Measurements from ENCODE around the gene OLFM1.
"Not testable (repeated sequence)": the region's sequence is repeated elsewhere in the genome, so short reads cannot be mapped to it uniquely, and the experiment has no call there.

OLFM1 gene

DNA sequence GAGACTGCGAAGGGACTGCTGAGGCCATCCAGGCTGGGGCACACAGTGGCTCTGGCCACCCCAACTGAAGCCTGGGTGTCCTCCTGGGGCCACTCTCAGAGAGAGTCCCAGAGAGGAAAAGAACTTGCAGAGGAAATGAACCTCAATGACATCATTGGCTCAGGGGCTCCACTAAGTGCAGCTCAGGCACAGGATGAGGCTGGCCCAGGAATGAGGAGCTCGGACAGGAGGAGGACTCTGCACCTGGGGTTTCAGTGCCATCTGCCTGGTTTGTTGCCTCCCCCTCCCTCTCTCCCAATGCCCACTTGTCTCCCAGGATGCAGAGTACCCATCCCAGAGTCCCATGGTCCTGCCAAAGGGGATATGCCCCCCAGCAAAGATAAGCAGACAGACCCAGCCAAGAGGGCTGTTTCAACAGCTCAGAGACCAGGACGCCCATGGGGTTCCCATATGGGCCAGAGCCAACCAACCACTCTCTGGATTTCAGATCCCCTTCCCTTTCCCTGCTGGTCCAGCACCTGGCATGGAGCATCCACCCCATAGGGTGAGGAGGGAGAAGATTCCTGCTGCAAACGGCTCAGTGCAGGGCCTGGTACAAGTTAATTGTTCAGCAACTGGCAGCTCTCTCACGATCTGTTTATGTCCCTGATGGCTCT is 26.9 kb upstream of the OLFM1 start:
- no peak for DNase-seq (ENCODE audit: low read depth)

DNA sequence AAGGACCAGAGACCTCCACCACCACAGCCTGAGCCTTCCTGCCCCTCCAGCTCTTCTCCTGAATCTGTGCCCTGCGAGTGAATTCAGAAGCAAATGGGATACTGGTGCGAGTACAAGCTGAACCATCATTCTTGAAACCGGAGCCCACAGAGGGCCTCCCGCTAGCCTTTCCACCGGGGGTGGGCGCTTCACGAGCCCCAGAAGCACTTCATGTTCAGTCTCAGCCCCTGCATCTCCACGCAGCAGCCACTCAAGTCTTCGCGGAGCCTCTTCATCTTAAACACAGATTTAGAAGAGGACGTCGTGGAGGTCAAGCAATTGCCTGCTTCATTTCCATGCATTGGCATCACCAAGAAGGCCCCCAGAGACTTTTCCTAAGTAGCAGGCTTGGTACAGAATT is 26.0 kb upstream of the OLFM1 start:
- DNase-seq (ENCODE audit: low read depth): no peak

DNA sequence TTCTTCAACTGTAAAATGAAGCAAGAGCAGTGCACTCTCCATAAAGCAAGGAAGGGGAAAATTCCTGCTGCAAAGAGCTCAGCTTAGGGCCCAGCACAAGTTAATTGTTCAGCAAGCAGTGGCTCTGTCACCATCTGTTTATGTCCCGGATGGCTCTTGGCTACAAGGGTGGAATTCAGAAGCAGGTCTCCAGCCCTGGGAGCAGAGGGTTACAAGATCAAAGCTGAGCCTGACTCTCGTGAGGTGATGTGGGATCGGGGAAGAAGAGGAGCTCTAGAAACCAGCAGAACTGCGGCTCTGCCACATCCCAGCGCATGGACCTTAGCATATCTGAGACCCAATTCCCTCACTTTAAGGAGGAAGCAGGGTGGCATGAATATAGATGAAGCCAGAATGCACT is 25.2 kb upstream of the OLFM1 start:
- no peak for DNase-seq (ENCODE audit: low read depth)

DNA sequence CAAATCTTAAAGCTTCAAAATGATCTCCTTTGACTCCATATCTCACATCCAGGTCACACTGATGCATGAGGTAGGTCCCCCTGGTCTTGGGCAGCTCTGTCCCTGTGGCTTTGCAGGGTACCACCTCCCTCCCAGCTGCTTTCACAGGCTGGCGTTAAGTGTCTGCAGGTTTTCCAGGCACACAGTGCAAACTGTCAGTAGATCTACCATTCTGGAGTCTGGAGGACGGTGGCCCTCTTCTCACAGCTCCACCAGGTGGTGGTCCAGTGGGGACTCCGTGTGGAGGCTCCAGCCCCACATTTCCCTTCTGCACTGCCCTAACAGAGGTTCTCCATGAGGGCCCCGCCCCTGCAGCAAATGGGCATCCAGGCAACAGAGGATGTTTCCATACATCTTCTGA is 24.0 kb upstream of the OLFM1 start:
- not testable (repeated sequence) for DNase-seq (ENCODE audit: low read depth)

DNA sequence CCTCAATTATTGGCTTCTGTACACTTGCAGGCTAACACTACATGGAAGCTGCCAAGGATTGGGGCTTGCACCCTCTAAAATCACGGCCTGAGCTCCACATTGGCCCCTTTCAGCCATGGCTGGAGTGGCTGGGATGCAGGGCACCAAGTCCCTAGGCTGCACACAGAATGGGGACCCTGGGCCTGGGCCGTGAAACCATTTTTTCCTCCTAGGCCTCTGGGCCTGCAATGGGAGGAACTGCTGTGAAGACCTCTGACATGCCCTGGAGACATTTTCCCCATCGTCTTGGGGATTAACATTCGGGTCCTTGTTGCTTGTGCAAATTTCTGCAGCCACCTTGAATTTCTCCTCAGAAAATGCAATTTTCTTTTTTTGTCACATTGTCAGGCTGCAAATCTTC is 23.6 kb upstream of the OLFM1 start:
- not testable (repeated sequence) for DNase-seq (ENCODE audit: low read depth)

DNA sequence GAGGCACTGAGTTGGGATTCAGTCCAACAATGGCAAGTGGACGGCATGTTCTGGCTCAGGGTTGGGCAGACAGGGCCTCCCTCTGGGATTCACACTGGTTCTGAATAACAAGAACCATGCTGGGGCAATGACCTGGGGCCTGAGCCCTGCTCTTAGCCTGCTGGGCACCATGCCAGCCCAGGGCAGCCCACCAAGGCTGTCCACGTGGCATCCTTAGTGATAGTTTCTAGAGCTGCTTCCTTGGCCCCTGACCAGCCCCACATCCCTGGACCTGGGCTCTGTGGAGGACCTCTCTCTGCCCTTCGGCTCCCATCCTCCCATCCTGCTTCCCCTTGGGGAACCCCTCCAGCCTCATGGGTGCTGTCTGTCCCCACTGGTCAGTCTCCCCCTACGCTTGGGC is 22.3 kb upstream of the OLFM1 start:
- no peak for DNase-seq (ENCODE audit: low read depth)

DNA sequence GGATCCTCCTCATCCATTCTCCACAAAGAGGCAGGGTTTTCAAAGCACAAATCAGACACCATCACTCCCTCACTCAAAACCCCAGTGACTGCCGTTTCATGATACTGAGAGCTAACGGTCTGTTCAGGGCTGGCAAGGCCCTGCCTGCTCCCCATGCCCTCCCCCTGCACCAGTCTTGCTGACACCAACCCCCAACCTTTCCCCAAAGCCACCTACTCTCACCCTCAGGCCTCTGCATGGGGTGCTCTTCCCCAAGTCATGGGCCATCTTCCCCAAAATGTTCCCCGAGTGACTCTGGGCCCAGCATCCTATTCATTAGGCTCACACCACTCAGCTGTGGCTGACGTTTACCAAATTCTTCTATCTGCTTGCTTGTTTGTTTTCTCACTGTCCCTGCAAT is 21.7 kb upstream of the OLFM1 start:
- no peak for DNase-seq (ENCODE audit: low read depth)

DNA sequence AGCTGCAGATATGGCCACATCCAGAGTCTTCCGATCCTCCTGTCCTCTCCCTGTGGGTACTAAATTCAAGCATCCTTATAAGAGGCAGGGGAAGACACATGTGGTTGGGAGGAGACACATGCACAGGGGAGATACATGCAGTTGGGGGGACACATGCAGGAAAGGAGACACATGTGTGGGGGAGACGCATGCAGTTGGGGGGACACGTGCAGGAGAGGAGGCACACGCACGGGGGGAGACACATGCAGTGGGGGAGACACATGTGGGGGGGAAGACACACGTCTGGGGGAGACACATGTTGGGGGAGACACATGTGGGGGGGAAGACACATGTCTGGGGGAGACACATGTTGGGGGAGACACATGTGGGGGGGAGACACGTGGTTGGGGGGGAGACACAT is 21.2 kb upstream of the OLFM1 start:
- DNase-seq (ENCODE audit: low read depth): no peak

DNA sequence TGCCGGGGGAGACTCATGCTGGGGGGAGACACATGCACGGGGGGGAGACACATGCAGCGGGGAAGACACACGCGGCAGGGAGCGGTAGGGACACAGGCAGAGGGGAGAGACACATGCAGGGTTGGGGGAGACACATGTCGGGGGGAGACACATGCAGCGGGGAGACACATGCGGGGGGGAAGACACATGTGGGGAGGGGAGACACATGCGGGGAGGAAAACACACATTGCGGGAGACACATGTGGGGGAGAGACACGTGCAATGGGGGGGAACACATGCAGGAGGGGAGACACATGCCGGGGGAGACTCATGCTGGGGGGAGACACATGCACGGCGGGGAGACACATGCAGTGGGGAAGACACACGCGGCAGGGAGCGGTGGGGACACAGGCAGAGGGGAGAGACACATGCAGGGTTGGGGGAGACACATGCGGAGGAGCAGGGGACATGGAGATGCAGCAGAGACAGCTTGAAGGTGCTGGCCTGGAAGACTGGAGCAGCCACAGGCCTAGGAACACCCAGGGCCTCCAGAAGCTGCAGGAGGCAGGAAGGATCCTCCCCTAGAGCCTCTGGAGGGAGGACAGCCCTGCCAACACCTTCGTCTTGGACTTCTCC is 20.3 kb upstream of the OLFM1 start:
- no peak for DNase-seq (ENCODE audit: low read depth)

DNA sequence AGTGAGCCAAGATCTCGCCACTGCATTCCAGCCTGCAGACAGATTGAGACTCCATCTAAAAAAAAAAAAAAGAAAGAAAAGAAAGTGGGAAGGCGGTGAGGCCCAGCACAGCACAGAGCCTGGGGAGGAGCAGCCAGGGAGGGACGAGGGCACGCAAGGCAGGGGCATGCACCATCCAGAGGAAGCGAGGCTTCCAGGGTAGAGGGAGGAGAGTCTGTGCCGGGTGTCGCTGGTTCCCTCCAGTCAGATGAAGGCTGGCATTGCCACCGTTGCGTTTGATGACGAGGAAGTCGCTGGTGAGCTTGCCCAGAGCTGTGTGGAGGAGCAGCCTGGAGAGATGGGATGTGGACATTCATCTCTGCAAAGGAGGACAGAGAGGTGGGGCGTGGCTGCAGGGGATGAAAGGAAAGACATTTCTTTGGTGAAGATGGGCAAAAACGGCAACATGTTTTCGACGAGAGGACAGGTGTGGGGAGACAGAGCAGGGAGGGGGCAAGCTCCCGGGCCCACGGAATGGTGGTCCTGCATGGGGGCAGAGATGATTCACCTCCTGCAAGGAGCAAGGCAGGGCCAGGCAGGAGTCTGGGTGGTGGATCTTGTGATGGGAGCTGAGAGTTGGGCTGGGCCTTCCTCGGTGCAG is 18.6 kb upstream of the OLFM1 start:
- no peak for DNase-seq (ENCODE audit: low read depth)

DNA sequence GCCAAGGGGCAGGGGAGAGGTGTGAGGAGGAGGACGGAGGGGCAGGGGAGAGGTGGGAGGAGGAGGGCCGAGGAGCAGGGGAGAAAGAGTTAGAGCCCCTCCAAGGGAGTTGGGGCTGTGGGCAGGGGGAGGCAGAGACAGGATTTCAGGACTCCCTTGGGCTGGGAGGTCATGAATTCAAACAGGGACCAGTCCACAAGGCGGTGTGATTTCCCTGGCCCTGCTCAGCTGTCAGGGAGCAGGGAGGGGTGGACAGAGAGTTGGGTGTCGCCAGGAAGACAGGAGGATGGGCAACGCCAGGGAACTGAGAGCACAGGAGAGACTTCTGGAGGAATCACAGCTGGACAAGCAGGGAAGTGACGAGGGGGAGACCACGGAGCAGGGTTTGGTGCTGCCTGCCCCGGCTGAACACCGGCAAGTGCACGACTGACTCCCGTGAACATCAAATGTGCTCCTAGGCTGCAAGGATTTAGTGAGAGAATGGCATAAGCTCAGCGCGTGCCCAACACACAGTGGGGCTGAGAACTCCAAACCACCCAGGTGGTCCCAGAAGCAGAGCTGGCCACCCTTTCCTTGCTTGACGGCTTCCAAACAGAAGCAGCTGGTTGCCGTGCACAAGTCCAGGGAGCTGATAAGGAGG is 17.8 kb upstream of the OLFM1 start:
- no peak for DNase-seq (ENCODE audit: low read depth)

DNA sequence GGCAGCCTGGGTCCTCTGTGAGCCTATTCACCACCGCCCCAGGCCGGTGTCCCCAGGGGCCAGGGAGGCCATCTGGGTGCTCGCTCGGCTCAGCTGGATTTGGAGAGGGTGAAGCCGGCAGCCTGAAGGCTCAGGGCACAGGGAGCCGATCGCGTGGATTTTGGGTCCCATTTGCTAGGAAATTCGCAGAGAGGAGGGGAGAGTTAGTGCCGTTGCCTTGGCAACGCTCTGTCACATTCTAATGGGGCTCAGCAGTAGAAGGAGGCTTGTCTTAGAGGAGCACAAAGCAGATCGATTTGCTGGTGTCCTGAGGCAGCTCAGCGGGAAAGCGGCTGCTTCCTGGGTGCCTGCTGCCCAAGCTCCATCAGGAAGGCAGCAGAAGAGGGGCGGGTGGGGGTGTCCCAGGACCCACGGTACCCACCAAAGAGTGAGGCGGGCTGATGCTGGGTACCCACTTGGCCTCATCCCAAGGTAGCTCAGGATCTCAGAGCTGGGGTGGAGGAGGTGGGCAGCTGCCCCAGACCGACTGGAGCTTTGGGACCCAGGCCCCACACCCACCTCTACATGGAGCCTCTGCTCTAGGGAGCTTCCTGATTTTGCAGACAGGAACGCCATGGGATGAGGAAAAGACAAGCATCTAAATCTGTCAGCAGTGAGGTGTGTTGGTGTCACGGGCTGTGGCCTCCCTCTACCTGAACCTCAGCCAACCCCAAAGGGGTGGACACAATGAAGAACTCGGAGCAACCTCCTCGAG is 17.1 kb upstream of the OLFM1 start:
- no peak for DNase-seq (ENCODE audit: low read depth)

DNA sequence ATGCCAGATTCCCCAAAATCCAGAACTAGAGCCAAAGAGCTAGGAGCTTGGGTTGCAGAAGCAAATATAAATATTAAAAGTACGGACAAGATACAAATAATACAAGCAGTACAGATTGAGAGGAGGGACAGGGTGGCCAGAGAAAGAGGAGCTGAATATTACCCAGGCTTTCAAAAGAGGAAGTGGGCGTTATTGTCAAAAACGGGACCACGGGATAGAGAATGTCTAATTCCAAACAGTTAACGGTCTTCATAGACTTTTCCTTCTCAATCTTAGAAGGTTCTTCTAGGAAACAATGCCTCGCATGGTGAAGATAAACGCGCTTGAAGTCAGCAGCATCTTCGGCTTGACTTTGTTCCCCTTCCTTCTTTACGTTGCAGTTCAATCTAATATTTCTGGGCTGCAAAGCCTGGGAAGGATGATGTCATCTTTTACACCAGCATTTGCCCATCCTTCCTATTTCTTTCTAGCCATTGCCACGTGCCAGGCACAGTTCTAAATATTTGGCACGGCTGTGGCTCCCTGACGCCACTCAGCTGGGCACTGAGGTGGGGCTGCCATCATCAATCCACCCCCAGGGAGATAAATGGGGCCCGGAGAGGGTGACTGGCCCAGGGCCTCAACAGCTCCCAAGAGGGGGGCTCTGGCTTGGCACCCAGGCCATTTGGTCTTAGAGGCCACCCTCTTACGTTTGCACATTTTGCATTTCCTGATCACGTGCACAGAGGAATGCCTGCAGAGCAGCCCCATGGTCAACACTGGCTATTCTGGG is 16.3 kb upstream of the OLFM1 start:
- DNase-seq (ENCODE audit: low read depth): no peak

DNA sequence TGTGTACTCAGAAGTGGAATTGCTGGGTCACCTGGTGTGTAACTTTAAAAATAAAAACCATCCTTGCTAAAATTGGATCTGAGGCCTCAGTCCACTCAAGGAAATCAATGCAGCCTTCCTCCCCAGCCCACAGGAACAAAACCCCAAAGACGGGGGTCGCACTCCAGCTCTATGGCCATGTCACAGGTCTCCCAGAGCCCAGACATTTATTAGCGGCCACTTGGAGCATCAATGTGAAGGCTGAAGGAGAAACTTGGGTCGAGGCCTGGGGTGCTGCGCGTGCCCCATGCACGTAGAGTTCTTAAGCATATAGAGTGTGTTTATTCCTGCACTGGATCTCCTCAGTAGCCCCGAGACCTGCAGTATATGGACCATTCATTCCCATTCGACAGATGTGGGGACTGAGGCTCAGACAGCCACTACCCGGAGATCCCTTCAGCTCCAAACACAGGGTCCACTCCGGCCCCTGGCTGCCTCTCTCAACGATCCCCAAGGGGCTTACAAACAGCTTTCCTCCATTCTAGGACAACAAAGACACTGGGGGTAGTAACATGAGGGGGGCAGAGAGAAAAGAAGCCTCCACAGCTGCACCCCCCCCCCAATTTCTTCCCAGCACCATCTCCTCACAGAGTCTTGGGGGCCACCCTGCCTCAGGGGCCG is 14.3 kb upstream of the OLFM1 start:
- DNase-seq (ENCODE audit: low read depth): no peak

DNA sequence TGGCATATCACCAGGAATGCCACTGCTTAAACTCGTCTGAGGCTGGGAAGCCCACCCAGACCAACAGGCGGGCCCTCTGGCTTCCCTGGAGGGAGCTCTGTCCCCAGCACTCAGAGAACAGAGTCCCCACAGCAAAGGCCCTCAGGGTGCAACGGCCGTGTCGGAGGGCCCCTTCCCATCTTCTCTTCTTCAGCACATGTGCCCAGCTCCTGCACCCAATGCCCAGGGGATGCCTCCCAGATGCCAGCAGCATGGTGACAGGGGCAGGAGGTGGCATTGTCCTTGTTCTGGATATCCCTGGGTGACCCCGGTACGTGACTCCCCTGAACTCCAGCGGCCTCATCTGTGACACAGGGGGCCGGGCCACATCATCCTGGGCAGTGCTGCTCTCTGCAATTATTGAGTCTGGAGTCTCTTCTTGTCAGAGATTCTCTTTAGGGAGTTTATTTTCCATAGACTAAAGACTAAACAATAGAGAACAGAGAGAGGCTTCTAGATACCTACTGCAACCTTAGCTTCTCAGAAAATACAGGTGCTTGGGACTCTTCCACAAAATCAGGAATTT is 13.6 kb upstream of the OLFM1 start:
- DNase-seq (ENCODE audit: low read depth): no peak

DNA sequence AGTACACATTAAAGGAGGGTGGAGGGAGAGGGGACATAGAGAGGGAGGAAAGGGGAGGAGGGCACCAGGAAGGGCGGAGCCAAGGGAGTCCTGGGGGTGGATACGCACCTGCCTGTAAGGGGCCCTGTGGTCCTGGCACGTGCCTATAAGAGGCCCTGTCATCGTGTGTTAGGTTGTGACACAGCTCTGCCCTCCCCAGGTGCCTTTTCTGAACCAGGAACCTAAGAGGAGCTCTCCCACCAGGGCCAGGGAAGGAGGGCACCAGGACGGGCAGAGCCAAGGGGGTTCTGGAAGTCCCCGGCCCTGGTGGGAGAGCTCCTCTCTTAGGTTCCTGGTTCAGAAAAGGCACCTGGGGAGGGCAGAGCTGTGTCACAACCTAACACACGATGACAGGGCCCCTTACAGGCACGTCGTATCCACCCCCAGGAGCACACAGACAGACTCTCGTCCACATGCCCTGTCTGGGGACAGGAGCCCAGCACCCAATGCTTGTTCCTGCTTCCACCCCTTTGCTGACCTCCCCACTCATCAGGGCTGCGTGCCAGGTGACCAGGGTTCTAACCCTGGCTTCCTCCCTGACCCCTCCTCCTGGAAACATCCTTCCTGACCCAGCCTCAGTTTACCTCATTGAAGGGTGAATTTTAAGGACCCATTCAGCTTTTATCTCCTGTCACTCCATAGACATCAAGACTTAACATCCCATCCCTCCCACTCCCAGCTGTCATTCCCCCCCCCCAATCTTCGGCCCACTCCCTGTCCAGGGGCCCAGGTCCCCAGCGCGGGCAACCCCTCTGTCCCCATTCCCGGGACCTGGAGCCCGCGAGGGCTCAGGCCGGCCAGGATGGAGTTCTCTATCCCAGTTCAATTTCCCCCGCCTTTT is 12.9 kb upstream of the OLFM1 start:
- DNase-seq (ENCODE audit: low read depth): no peak

DNA sequence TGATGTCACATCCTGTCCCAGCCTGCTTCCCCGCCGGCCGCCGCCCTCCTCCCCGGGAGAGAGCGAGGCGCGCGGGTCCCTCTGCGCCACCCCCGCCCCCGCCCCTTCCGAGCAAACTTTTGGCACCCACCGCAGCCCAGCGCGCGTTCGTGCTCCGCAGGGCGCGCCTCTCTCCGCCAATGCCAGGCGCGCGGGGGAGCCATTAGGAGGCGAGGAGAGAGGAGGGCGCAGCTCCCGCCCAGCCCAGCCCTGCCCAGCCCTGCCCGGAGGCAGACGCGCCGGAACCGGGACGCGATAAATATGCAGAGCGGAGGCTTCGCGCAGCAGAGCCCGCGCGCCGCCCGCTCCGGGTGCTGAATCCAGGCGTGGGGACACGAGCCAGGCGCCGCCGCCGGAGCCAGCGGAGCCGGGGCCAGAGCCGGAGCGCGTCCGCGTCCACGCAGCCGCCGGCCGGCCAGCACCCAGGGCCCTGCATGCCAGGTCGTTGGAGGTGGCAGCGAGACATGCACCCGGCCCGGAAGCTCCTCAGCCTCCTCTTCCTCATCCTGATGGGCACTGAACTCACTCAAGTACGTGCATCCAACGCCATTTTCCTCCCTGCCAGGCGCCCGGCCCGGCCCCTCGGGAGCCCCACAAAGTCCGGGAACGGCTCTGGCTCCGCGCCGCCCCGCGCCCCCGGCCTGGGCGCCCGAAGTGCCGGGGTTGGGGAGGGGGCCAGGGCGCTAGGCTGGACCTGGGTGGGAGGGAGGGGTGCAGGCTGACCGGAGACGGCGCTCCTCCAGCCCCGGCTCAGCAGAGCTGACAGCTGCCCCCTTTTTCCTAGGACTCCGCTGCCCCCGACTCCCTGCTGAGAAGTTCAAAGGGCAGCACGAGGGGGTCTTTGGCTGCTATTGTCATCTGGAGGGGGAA is 12.0 kb upstream of the OLFM1 start:
- DNase-seq (ENCODE audit: low read depth): no peak

DNA sequence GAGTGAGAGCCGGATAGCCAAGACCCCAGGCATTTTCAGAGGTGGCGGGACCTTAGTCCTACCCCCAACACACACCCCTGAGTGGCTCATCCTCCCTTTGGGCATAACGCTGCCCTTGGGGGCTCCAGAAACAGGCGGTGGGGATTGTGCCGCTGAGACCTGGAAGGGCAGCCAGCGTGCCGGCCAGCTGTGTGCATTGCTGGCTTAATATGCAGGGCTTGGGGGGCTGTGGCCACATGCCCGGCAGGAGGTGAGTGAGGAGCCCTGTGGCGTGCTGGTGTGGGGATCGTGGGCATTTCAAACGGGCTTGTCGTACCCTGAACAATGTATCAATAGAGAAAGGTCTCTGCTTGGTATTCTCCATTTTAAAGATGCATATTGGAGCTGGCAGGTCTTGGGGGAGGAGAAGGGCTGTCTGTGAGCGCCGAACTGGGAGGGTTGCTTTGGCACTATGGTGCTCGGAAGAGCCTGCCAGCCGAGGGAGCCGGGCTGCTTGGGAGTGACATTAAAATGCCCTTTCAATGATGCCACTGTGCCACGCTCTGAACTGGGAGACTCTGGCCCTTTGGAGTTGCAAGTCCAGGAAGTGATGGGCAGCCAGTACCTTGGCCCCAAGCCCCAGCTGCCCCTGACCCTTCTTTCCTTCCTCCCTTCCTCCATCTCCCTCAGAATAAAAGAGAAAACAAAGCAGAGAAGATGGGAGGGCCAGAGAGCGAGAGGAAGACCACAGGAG is 11.2 kb upstream of the OLFM1 start:
- DNase-seq (ENCODE audit: low read depth): no peak
